Upper lobe of right lung (tissue), 1 donor: ENCODE measurements around the gene NCOR2. TPM values are rescaled to one million over a fixed set of nuclear protein-coding genes. Genes with fewer than 3 reads are reported as not detected.
A peak's percentile ranks its signal among the peaks of the same experiment; 100 is the strongest.

Experiments
- ATAC-seq: fragments of 200-7000 bp; cut with Tn5 transposase; one replicate; pipeline ENCODE4 v1.9.1; 2020; ENCODE audit warnings: mild to moderate bottlenecking, moderate library complexity
- DNase-seq: peaks from one replicate; pipeline ENCODE4 v3.0.0-alpha.2; 2020
- H3K27ac ChIP-seq: fragments of 200-600 bp; one replicate; pipeline ENCODE4 v1.8.0; 2022
- H3K27me3 ChIP-seq: fragments of 200-600 bp; one replicate; pipeline ENCODE4 v1.8.0; 2022; ENCODE audit warnings: mild to moderate bottlenecking
- H3K36me3 ChIP-seq: fragments of 200-600 bp; one replicate; pipeline ENCODE4 v1.8.0; 2022
- H3K4me1 ChIP-seq: fragments of 200-600 bp; one replicate; pipeline ENCODE4 v1.8.0; 2022
- H3K4me3 ChIP-seq: fragments of 200-600 bp; one replicate; pipeline ENCODE4 v1.8.0; 2022; ENCODE audit warnings: mild to moderate bottlenecking
- H3K9me3 ChIP-seq: fragments of 200-600 bp; one replicate; pipeline ENCODE4 v1.8.0; 2022
- CTCF ChIP-seq: fragments of 200-600 bp; IDR thresholded peaks from one replicate; pipeline ENCODE4 v1.8.0; 2022; ENCODE audit warnings: antibody characterized with exemption
- intact Hi-C: fragments of 100-400 bp; cut with DNase I; formaldehyde crosslinking; loops from one replicate; pipeline ENCODE4 v1.11.0; 2022
- total RNA-seq: library from RNA; stranded (reverse); fragmentation: NEBNext Ultra II Directional; extraction: Animal tissue kit (Norgen Biotek cat#: 25700); gene quantifications from one replicate; pipeline ENCODE4 v1.2.1, GENCODE V29; 2021
- donor health status: DM: no; HTN: yes; CAD: no; lungs with severe emphysema.

The NCOR2 gene
- total RNA-seq, 1 donor from 2014 or later, result 336 TPM

GRCh38 chr12:124571556-124571955 lies 4.1 kb upstream of the NCOR2 start:
- intact Hi-C loops, result no loop called here

GRCh38 chr12:124570810-124571209 lies 3.4 kb upstream of the NCOR2 start:
- intact Hi-C loops, result no loop called here
- Histone ChIP-seq H3K4me3 (no peak overlapping the region), H3K9me3 (no peaks in the 10 kb centered on the region), H3K27ac (no peak overlapping the region), H3K36me3 (no peaks in the 10 kb centered on the region), H3K4me1 (peaks cover 17% of the 10 kb centered on the region), H3K27me3 (no peaks in the 10 kb centered on the region)
- no peak for TF ChIP-seq CTCF
- ATAC-seq, result no peak
- no peak for DNase-seq

More at GRCh38 chr12:124571556-124571955, 4.1 kb upstream of the NCOR2 start:
- TF ChIP-seq CTCF, result no peak
- H3K4me1 ChIP-seq, result peaks cover 17% of the 10 kb centered on the region
- no peaks in the 10 kb centered on the region for H3K36me3 ChIP-seq
- no peak for DNase-seq
- H3K27ac ChIP-seq, result no peak overlapping the region
- ATAC-seq, result no peak
- H3K27me3 ChIP-seq, result no peaks in the 10 kb centered on the region
- no peak overlapping the region for H3K4me3 ChIP-seq
- no peaks in the 10 kb centered on the region for H3K9me3 ChIP-seq

- H3K36me3 ChIP-seq, result no peaks in the 10 kb centered on the region
- peaks cover 30% of the 10 kb centered on the region for H3K4me1 ChIP-seq
- peak overlapping the region; percentile 79 for H3K27ac ChIP-seq
- no peaks in the 10 kb centered on the region for H3K9me3 ChIP-seq
- no peak overlapping the region for H3K4me3 ChIP-seq
- no peaks in the 10 kb centered on the region for H3K27me3 ChIP-seq
- ATAC-seq (no peak), DNase-seq (no peak)
- TF ChIP-seq CTCF, result no peak
- intact Hi-C loops, result loop anchor here (10.0 kb wide), 1 partner anchor 195 kb away; no protein-coding TSS in a partner anchor
These were observed 2.1 kb upstream of the NCOR2 start for GRCh38 chr12:124569375-124570148.

- intact Hi-C loops, result loop anchor here (10.0 kb wide), 1 partner anchor 196 kb away; no protein-coding TSS in a partner anchor
- Histone ChIP-seq H3K4me3 (no peak overlapping the region), H3K9me3 (no peaks in the 10 kb centered on the region), H3K36me3 (no peaks in the 10 kb centered on the region), H3K27me3 (no peaks in the 10 kb centered on the region), H3K4me1 (peaks cover 38% of the 10 kb centered on the region), H3K27ac (peak overlapping the region; percentile 79)
- TF ChIP-seq CTCF, result peak; percentile 26
- ATAC-seq (peak; percentile 69), DNase-seq (peak; percentile 86)
These were observed 1.3 kb upstream of the NCOR2 start for GRCh38 chr12:124568431-124569374.

GRCh38 chr12:124567673-124568373 lies 411 bp upstream of the NCOR2 start:
- ATAC-seq (peak; percentile 88), DNase-seq (peak; percentile 98)
- Histone ChIP-seq H3K27ac (peak overlapping the region; percentile 79), H3K9me3 (no peaks in the 10 kb centered on the region), H3K4me3 (peak overlapping the region; percentile 45), H3K4me1 (peaks cover 47% of the 10 kb centered on the region), H3K36me3 (no peaks in the 10 kb centered on the region), H3K27me3 (no peaks in the 10 kb centered on the region)
- no peak for TF ChIP-seq CTCF
- intact Hi-C loops, result loop anchor here (10.0 kb wide), 1 partner anchor 197 kb away; no protein-coding TSS in a partner anchor
